GM23338 (cell line): ENCODE measurements around the gene FGF22.

ENCODE experiments used
- CTCF ChIP-seq, 2 experiments: fragments of 200-600 bp in 1 of 2; sonication (generic) in 1 of 2; conservative IDR thresholded peaks; 2 replicates each; pipeline versions ENCODE4 v1.5.1 to v1.6.1; 2016 to 2017; ENCODE audit warnings: antibody characterized with exemption in 2 of 2, low read depth in 2 of 2, mild to moderate bottlenecking in 2 of 2, moderate library complexity in 1 of 2
- EZH2 ChIP-seq: fragments of 200-600 bp; sonication (generic); IDR thresholded peaks from one replicate; pipeline ENCODE4 v1.8.0; 2017; ENCODE audit warnings: antibody characterized with exemption, mild to moderate bottlenecking, low read depth; ENCODE audit not compliant: unreplicated experiment
- NANOG ChIP-seq: IDR thresholded peaks from 2 replicates; pipeline ENCODE4 v1.6.1; 2016; ENCODE audit warnings: antibody characterized with exemption, borderline replicate concordance

GRCh38 chr19:629961-630714, 9.5 kb upstream of the FGF22 start:
- TF ChIP-seq CTCF (conservative IDR thresholded peaks at IDR 0.05; ENCODE audit: low read depth in 2 of 2) = no peak
- TF ChIP-seq NANOG = no peak
- TF ChIP-seq EZH2 = no peak
